ENCODE data around the gene TMEM19. TPM values are rescaled to one million over a fixed set of nuclear protein-coding genes. Genes with fewer than 3 reads are reported as not detected.
A peak's percentile ranks its signal among the peaks of the same experiment; 100 is the strongest.

Gene TMEM19
- total RNA-seq = 37.6 and 40.3 TPM in 2 replicates

DNA sequence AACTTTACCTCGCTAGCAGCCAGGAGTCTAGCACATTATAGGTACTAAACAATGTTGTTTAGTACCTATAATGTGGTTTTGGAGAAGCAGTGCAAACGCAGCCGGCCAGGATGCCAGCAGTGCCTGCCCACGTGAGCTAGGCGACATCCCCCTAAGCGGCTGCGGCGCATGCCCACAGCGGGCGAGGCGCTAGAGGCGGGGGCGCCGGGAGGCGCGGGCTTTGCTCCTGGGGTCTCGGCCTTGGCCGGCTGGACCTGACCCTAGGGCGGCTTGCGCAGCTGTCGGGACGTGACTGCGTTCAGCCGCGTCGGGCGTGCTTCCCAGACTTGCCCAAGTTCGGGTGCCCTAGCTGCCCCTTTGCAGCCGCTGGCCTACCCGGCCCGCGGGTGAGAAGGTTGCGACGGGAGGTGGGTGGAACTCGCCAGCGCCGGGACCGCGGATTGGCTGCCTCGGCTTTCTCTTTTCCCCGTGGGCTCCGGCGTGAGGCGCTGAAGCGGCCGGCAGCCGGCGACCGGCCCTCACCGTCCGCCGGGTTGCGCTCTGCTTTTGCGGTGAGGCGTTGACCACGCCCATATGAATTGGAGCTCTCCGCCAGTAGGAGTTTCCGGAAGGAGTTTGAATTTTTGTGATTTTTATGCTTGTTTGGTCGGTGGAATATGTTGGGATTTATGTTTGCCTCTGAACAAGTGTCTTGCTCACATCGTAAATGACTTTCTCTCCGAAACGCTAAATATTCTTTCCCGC is at the start of gene TMEM19:
Gene TMEM19, plus strand, starts transcription at position 169 of the 744 bp plus-strand sequence. CDS start 599 bp downstream, outside the sequence.
- TF ChIP-seq, protein P1, sequence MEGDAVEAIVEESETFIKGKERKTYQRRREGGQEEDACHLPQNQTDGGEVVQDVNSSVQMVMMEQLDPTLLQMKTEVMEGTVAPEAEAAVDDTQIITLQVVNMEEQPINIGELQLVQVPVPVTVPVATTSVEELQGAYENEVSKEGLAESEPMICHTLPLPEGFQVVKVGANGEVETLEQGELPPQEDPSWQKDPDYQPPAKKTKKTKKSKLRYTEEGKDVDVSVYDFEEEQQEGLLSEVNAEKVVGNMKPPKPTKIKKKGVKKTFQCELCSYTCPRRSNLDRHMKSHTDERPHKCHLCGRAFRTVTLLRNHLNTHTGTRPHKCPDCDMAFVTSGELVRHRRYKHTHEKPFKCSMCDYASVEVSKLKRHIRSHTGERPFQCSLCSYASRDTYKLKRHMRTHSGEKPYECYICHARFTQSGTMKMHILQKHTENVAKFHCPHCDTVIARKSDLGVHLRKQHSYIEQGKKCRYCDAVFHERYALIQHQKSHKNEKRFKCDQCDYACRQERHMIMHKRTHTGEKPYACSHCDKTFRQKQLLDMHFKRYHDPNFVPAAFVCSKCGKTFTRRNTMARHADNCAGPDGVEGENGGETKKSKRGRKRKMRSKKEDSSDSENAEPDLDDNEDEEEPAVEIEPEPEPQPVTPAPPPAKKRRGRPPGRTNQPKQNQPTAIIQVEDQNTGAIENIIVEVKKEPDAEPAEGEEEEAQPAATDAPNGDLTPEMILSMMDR (IDR thresholded peaks at IDR 0.05; ENCODE audit: insufficient read depth, low read length, severe bottlenecking) = peak; percentile 54
- FAIRE-seq (no peak), DNase-seq (ENCODE audit: low read depth) (peak; percentile 81)
- H3K36me3 ChIP-seq (ENCODE audit: control insufficient read depth, insufficient read depth, low read length) = no peaks in the 10 kb centered on the region
- H3K4me3 ChIP-seq (ENCODE audit: low read depth, low read length) = peak within 1 kb of the TSS; percentile 58
- H3K27me3 ChIP-seq (ENCODE audit: control insufficient read depth, insufficient read depth, low read length) = no peaks in the 10 kb centered on the region

DNA sequence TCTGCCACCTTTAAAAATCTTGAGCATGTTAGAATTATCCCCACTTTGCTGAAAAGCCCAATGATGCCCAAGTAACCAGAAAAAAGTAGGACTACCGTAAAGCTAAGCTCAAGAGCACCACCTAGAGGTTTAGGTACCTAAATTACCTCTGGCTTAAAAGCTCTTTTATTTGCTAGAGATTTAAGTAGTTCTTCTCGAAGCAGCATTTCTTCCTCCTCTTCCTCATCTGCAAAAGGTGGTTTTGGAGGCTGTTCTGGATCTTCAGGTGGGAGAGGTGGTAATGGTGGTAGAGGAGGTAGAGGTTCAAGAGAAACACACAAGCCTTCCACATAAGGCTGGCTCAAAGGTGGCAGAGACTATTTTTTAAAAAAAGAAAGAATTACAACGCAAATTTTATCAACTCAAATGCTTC is 49.2 kb upstream of the TMEM19 start:
- FAIRE-seq (no peak), DNase-seq (ENCODE audit: low read depth) (peak; percentile 72)
- Histone ChIP-seq H3K36me3 (ENCODE audit: control insufficient read depth, insufficient read depth, low read length) (peaks cover 11% of the 10 kb centered on the region), H3K27me3 (ENCODE audit: control insufficient read depth, insufficient read depth, low read length) (no peaks in the 10 kb centered on the region), H3K4me3 (ENCODE audit: low read depth, low read length) (no peak overlapping the region)
- TF ChIP-seq, protein P1 (IDR thresholded peaks at IDR 0.05; ENCODE audit: insufficient read depth, low read length, severe bottlenecking) = peak; percentile 62

GRCh38 chr12:71638499-71638898 is 47.4 kb upstream of the TMEM19 start:
- Histone ChIP-seq H3K36me3 (ENCODE audit: control insufficient read depth, insufficient read depth, low read length) (peaks cover 13% of the 10 kb centered on the region), H3K4me3 (ENCODE audit: low read depth, low read length) (no peak overlapping the region), H3K27me3 (ENCODE audit: control insufficient read depth, insufficient read depth, low read length) (no peaks in the 10 kb centered on the region)
- DNase-seq (ENCODE audit: low read depth) (no peak), FAIRE-seq (no peak)
- TF ChIP-seq, protein P1 (IDR thresholded peaks at IDR 0.05; ENCODE audit: insufficient read depth, low read length, severe bottlenecking) = no peak

GRCh38 chr12:71639341-71639760 is 46.5 kb upstream of the TMEM19 start:
- H3K36me3 ChIP-seq (ENCODE audit: control insufficient read depth, insufficient read depth, low read length) = peaks cover 12% of the 10 kb centered on the region

DNA sequence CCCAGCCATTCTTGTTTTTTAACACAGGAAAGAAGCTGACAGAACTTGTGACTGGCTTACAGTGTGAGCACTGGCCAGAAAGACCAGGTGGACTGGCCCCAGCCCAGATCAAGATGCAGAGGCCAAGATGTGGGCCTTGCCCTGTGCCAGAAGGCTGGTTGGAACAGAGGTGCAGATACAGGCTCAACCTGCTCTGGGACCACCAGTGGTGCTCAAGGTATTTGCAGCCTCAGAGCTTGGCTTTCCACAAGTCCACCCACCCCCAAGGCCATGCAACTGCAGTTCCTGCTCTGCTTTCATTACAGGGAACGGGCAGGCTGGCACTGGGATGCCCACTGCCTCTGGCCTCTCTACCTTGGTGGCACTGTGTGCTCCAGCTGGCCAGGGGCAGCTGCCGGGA is 45.6 kb upstream of the TMEM19 start:
- H3K36me3 ChIP-seq (ENCODE audit: control insufficient read depth, insufficient read depth, low read length) = peaks cover 14% of the 10 kb centered on the region
- TF ChIP-seq, protein P1 (IDR thresholded peaks at IDR 0.05; ENCODE audit: insufficient read depth, low read length, severe bottlenecking) = no peak

More at GRCh38 chr12:71639341-71639760, 46.5 kb upstream of the TMEM19 start:
- FAIRE-seq = no peak
- Histone ChIP-seq H3K27me3 (ENCODE audit: control insufficient read depth, insufficient read depth, low read length) (no peaks in the 10 kb centered on the region), H3K4me3 (ENCODE audit: low read depth, low read length) (no peak overlapping the region)
- TF ChIP-seq, protein P1 (IDR thresholded peaks at IDR 0.05; ENCODE audit: insufficient read depth, low read length, severe bottlenecking) = peak; percentile 8
- DNase-seq (ENCODE audit: low read depth) = no peak

More for the DNA sequence above, 45.6 kb upstream of the TMEM19 start:
- no peak for FAIRE-seq
- no peak overlapping the region for H3K4me3 ChIP-seq (ENCODE audit: low read depth, low read length)
- H3K27me3 ChIP-seq (ENCODE audit: control insufficient read depth, insufficient read depth, low read length) = no peaks in the 10 kb centered on the region
- DNase-seq (ENCODE audit: low read depth) = no peak

Data from bronchial epithelial cell (primary cell).